ENCODE data around the gene PRDM16.

The PRDM16 gene

GRCh38 chr1:3068564-3069431, at the start of gene PRDM16:
Gene PRDM16, plus strand, starts transcription at chr1:3069203. Its CDS starts 57 bp downstream, at chr1:3069260.
- DNase-seq, result no peak

DNA sequence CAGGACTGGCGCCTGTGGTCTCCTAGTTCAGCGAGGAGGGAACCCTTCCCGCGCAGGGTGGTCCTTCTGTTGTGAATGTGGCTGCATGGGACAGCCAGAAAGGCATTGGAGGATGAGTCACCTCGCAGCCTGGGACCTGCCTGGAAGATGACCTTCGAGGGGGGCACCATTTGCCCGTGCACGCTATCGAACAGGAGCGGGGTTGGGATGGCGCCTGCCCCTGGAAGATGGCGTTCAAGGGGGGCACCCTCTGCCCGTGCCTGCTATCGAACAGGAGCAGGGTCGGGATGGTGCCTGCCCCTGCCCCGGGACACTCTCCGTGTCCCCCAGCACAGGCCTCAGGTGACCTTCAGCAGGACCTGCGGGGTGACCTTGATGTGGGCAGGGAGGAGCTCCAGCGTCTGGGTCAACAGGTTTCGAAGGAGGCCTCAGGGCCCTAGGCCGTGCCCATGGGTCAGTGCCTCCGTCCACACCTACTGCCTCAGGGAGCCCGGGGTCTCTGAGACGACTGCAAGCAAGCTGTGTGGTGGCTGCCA, 49.4 kb upstream of the PRDM16 start:
- DNase-seq, result no peak

DNA sequence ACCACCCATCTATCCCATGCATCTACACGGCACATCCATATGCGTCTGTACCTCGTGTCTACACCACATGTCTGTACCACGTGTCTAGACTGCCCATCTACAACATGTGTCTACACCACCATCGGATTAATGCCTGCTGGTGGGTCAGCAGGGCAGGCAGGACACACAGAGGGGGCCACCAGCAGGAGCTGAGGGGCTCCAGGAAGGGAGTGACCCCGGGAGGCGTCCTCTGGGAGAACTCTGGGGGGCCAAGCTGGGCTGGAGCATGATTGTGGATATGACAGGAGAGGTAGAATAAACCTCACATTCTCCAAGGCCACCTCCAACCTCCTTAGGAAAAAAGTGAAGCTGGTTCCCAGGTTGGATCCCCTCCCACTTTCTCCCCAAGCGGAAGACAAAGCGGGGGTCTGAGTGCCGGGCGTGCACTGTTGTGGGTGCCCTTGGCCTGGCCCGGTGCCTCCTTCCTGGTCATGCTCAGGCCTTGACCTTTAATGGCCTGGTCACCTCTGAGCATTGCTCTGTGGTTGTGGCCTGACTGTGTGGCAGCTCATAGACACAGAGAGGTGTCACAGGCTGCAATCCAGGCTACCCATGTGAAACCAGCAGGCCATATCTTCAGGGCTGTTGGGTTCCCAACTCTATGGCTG, 48.6 kb upstream of the PRDM16 start:
- no peak for DNase-seq

DNA sequence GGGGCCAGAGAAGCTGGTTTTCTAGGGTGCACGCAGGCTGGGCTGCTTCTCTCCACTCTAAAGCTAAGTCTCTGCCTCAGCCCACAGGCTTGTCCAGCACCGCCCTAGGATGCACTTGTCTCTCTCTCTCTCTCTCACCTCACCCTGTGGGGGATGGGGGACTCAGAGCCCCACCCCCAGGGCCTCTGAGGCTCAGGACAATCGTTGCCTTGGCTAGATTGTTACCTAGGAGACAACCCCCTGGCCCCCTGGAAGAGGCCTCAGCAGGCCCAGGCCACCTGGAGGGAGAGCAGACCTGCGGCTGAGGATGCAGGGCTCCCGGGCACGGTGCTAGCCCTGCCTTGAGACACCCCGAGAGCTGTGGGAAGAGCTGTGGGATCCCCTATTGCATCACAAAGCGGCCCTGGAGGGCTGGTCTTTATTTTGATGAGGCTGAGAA, 47.8 kb upstream of the PRDM16 start, which contains the start of gene ACTRT2:
TSS of gene ACTRT2 (plus strand) at position 235 of the 439 bp plus-strand sequence. CDS start 220 bp downstream, outside the sequence.
- DNase-seq, result no peak

DNA sequence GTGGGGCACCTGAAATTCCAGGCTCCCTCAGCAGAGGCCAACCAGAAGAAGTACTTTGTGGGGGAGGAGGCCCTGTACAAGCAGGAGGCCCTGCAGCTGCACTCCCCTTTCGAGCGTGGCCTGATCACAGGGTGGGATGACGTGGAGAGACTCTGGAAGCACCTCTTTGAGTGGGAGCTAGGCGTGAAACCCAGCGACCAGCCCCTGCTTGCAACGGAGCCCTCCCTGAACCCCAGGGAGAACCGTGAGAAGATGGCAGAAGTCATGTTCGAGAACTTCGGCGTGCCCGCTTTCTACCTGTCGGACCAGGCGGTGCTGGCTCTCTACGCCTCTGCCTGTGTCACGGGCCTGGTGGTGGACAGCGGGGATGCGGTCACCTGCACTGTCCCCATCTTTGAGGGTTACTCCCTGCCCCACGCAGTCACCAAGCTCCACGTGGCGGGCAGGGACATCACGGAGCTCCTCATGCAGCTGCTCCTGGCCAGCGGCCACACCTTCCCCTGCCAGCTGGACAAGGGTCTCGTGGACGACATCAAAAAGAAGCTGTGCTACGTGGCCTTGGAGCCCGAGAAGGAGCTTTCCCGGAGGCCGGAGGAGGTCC, 47.1 kb upstream of the PRDM16 start:
- DNase-seq, result no peak

GRCh38 chr1:3022511-3022973, 46.5 kb upstream of the PRDM16 start:
- no peak for DNase-seq

DNA sequence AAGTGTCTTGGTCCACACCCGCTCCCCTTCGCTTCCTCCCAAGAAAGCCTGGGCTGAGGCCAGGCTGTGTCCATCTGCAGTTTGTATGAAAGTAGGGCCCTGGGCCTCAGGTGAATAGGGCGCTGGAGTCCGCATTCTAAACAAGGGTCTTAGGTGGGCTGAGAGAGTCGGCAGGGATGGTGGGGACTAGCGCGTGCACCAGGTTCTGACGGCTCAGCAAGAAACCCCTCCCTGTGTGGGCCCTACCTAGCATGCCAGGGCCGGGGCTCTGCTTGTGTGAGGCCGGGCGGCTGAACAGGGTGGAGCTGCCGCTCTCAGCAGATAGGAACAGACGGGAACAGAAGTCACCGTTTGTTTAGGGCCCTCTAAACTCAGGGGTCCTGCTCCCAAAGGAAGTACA, 46.0 kb upstream of the PRDM16 start:
- no peak for DNase-seq

DNA sequence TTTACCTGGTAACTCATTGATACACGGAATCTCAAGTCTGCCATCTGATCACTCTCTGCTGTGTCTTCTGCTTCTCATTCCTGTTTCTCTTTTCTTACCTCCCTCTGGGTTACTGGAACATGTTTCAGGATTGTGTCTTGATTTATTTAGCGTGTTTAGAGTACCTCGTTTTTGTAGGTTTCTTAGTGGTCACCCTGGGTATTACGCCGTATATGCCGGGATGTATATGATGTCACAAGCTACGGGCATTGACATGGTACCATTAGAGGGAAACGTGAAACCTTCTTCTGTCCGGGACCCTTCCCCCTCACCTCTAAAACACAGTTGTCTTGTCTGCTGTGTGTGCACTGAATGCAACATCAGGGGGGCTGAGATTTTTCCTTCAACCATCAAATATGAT, 45.0 kb upstream of the PRDM16 start:
- no peak for DNase-seq

DNA sequence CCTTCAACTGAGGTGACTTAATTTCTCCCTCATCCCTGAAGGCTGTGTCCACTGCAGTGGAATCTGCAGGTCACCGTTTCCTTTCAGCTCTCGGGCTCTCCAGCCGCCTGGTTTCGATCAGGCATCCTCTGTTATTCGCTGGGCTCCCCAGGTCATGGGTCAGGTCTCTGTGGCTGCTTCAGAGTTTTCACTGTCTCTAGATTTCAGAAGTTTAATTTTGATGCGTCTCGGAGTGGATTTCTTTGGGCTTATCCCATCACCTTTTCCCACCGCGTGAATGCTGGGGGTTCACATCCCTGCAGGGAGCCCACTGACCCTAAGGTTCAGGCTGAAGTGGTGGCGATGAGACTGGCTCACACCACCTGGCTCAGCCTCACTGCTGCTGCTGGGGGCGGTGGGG, 44.4 kb upstream of the PRDM16 start:
- DNase-seq, result no peak

- no peak for DNase-seq
These were observed 42.9 kb upstream of the PRDM16 start for GRCh38 chr1:3026124-3026523.

DNA sequence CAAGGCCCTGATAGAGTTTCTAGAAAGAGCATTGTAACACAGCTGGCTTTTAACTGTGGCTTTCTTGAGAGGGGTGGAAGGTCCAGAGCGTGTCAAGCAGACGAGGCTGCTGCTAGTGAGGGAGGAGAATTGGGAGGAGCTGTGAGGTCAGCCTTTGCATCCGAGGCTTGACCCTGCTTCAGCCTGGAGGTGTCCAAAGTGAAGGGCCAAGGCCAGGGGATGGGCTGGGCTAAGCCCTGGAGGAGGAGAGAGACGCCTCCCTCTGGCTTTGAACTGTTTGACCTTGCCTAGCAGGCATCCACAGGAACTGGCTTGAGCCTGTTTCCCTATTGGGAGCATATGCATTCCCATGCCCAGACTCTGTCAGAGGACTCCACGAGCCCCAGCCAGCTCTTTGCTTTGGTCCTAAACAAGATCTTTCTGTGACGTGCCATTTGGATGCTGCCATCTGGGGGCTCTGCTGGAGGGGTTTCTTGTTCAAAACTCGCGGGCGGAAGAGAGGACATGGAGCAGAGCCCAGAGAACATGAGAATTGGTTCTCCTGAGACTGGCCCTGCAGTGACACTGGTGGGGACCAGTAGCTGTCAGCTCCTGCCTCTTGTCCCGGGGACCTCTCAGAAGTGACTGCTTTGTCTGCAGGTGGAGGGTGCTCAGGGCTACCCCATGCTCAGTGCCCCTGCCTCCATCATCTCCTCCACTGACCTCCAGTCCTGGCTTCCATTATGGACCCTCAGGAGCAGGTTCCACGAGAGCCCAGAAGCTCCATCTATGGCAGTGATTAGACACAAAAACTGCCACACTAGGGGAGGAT, 42.2 kb upstream of the PRDM16 start:
- DNase-seq, result no peak

GRCh38 chr1:3027611-3028371, 41.2 kb upstream of the PRDM16 start:
- no peak for DNase-seq

- DNase-seq, result no peak
These were observed 40.3 kb upstream of the PRDM16 start for GRCh38 chr1:3028531-3029282.

- DNase-seq, result no peak
These were observed 39.5 kb upstream of the PRDM16 start for GRCh38 chr1:3029481-3029961.

DNA sequence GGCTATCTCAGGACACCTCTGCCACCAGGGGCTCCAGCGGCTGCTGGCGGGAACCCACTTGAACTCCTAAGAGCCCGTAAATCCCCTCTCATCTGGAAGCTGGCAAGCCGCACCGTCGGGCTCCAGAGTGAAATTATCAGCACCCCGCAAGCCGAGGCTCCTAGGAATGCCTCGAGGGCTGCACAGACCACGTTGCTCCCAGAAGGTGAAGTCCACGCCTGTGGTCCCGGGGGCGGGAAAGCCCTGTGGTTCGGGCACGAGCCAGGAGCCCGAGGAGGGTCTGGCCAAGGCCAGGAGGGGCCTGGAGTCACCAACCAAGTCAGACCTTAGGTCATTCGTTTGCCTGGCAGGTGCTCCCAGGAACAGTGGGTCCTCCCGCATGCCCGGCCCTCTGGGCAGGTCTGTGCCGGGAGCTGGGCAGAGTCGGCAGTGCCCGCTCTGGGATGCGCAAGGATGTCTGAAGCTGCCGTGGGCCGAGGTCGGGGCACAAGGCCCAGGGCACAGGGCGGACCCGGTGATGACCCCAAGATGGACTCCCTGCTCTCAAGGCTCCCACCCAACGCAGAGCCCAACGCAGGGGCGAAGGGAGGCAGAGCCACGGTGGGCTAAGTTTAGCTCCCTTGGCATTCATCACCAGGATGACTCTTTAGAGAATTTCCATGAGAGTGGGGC, 38.9 kb upstream of the PRDM16 start:
- DNase-seq, result no peak

DNA sequence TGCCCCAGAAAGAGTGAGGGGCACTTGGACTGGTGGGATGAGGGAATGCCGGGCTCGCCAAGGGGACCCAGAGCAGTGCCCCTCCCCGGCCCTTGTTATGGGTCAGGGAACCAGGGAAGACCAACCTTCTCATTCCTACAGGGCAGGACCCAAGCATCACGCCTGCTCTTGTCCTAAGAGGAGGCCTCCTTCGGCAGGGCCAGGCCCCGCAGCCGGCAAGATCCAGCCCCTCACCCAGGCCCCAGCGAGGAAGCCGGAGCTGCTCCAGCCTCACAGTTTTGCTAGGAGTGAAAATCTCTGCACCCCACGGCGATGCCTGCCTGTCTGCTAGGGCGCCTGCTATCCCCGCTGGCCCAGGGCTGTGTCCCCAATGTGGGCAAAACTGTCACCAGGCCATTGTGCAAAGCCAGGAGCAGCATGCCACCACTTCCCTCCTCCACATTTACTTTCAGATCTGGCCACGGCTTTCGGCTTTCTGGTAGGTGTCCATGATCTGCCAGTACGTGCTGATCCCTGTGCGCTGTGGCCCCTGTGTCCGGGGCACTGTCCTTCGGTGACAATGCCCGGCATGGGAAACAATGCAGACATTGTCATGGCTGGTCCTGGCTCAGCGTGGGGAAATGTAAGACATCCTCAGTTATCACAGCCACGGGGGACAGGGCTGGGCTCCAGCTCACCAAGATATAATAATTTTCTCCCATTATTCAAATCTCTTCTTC, 38.2 kb upstream of the PRDM16 start:
- DNase-seq, result no peak

DNA sequence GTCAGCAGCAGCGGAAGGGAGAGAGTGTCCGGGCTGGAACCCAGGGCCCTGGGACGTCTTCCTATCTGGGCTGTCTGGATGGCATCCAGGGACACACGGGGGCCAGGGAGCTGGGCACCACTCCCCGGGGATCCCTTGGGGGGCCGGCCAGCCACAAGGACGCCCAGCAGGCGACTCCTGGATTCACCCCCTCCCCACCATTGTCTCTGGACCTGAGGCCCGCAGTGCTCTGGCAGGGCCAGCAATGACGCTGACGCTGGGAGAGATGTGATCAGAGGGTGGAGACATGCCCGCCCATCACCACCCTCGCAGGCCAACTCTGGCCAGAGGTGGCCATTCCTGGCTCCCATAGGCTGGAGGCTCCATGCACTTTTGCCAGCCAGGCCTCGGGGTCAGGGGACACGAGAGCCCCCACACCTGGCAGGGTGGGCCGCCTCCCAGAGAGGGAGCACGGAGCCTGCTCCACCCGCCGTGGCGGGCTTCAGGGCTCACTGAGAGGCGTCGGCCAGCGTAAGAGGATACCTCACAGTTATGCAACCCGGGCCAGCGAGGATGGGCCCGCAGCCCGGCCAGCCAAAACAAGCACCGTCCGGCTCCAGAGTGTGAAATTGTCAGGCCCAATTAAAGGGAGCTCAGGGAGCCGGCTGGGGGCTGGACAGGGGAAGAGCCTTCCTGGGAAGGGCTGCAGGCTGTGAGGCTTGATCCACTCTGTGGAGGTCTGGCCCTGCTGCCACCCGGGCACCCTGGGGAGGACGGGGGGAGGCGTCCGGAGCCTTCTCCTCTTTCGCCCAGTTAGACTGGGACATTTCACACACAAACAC, 37.4 kb upstream of the PRDM16 start:
- DNase-seq, result no peak

GRCh38 chr1:3032371-3033039, 36.5 kb upstream of the PRDM16 start:
- DNase-seq, result no peak

Data from DMS153 (cell line).